HEK293T (cell line): ENCODE data around the gene RIT2.

ENCODE experiments used
- CTCF ChIA-PET: fragments of 350-600 bp; formaldehyde crosslinking; extraction: SDS; loops from one replicate; lab custom pipeline; 2021; ENCODE audit warnings: antibody characterized with exemption, inconsistent platforms; lab: Yijun Ruan, JAX
- POLR2A ChIA-PET: fragments of 350-600 bp; formaldehyde crosslinking; extraction: SDS; loops from one replicate; lab custom pipeline; 2020; ENCODE audit warnings: antibody characterized with exemption, inconsistent platforms; lab: Yijun Ruan, JAX
- DNase-seq: peaks from one replicate; pipeline ENCODE4 v3.0.0; 2012; ENCODE audit warnings: mixed read lengths; ENCODE audit errors: extremely low spot score
- ARNT ChIP-seq: fragments of 450-650 bp; IDR thresholded peaks from 2 replicates; pipeline ENCODE4 v1.6.1; 2017; ENCODE audit warnings: mild to moderate bottlenecking
- BHLHE40 ChIP-seq: fragments of 450-650 bp; IDR thresholded peaks from 2 replicates; pipeline ENCODE4 v1.6.1; 2016; ENCODE audit warnings: mild to moderate bottlenecking, moderate library complexity, borderline replicate concordance
- CTBP1 ChIP-seq: fragments of 450-650 bp; IDR thresholded peaks from 2 replicates; pipeline ENCODE4 v1.6.1; 2016; ENCODE audit warnings: borderline replicate concordance
- ELF4 ChIP-seq: fragments of 450-650 bp; IDR thresholded peaks from 2 replicates; pipeline ENCODE4 v1.6.1; 2017; ENCODE audit warnings: antibody characterized with exemption
- FOXA1 ChIP-seq: fragments of 450-650 bp; IDR thresholded peaks from 2 replicates; pipeline ENCODE4 v1.6.1; 2016; ENCODE audit warnings: mild to moderate bottlenecking
- FOXK2 ChIP-seq: fragments of 450-650 bp; IDR thresholded peaks from 2 replicates; pipeline ENCODE4 v1.6.1; 2016; ENCODE audit warnings: mild to moderate bottlenecking
- FOXM1 ChIP-seq: fragments of 450-650 bp; IDR thresholded peaks from 2 replicates; pipeline ENCODE4 v1.6.1; 2017; ENCODE audit warnings: mild to moderate bottlenecking, borderline replicate concordance
- HDGF ChIP-seq: fragments of 450-650 bp; IDR thresholded peaks from 2 replicates; pipeline ENCODE4 v1.6.1; 2017; ENCODE audit warnings: antibody characterized with exemption, borderline replicate concordance
- L3MBTL2 ChIP-seq: fragments of 450-650 bp; conservative IDR thresholded peaks from 2 replicates; pipeline ENCODE4 v1.6.1; 2016; ENCODE audit warnings: mild to moderate bottlenecking
- LEF1 ChIP-seq: fragments of 450-650 bp; IDR thresholded peaks from 2 replicates; pipeline ENCODE4 v1.6.1; 2017; ENCODE audit warnings: mild to moderate bottlenecking, borderline replicate concordance
- NFRKB ChIP-seq: fragments of 450-650 bp; IDR thresholded peaks from 2 replicates; pipeline ENCODE4 v1.6.1; 2016; ENCODE audit warnings: mild to moderate bottlenecking, moderate library complexity
- PKNOX1 ChIP-seq: fragments of 450-650 bp; IDR thresholded peaks from 2 replicates; pipeline ENCODE4 v1.6.1; 2016
- SP1 ChIP-seq: fragments of 450-650 bp; IDR thresholded peaks from 2 replicates; pipeline ENCODE4 v1.6.1; 2017
- SUZ12 ChIP-seq: fragments of 450-650 bp; IDR thresholded peaks from 2 replicates; pipeline ENCODE4 v1.6.1; 2016; ENCODE audit warnings: mild to moderate bottlenecking
- TARDBP ChIP-seq: fragments of 450-650 bp; IDR thresholded peaks from 2 replicates; pipeline ENCODE4 v1.6.1; 2016
- ZNF384 ChIP-seq: fragments of 450-650 bp; IDR thresholded peaks from 2 replicates; pipeline ENCODE4 v1.6.1; 2016

RIT2 gene

GRCh38 chr18:42756214-42756613, 359.3 kb downstream of the RIT2 start:
- CTCF ChIA-PET, result no interaction called here
- TF ChIP-seq ZNF384 (no peak), BHLHE40 (no peak), SUZ12 (no peak), NFRKB (no peak), CTBP1 (no peak), FOXA1 (no peak), PKNOX1 (no peak), FOXK2 (no peak), SP1 (no peak), TARDBP (no peak), HDGF (no peak), FOXM1 (no peak), LEF1 (no peak), L3MBTL2 (no peak), ELF4 (no peak), ARNT (no peak)
- POLR2A ChIA-PET, result no interaction called here

GRCh38 chr18:42752916-42753315, 362.6 kb downstream of the RIT2 start:
- POLR2A ChIA-PET, result no interaction called here
- CTCF ChIA-PET, result no interaction called here
- no peak for DNase-seq
- TF ChIP-seq TARDBP (no peak), FOXA1 (no peak), HDGF (no peak), ELF4 (no peak), FOXM1 (no peak), LEF1 (no peak), NFRKB (no peak), CTBP1 (no peak), SP1 (no peak), ZNF384 (no peak), SUZ12 (no peak), ARNT (no peak), BHLHE40 (no peak), FOXK2 (no peak)

More at GRCh38 chr18:42756214-42756613, 359.3 kb downstream of the RIT2 start:
- DNase-seq, result no peak

GRCh38 chr18:42746794-42747193, 368.7 kb downstream of the RIT2 start:
- ChIA-PET CTCF (no interaction called here), POLR2A (no interaction called here)
- TF ChIP-seq CTBP1 (no peak), FOXA1 (no peak), TARDBP (no peak), BHLHE40 (no peak), ELF4 (no peak), NFRKB (no peak), SP1 (no peak), ZNF384 (no peak), LEF1 (no peak), FOXM1 (no peak), PKNOX1 (no peak), ARNT (no peak)
- DNase-seq, result no peak

GRCh38 chr18:42745931-42746330, 369.6 kb downstream of the RIT2 start:
- CTCF ChIA-PET, result no interaction called here
- POLR2A ChIA-PET, result no interaction called here
- no peak for DNase-seq
- TF ChIP-seq LEF1, result no peak
- TF ChIP-seq SUZ12, result no peak
- no peak for TF ChIP-seq FOXK2
- no peak for TF ChIP-seq FOXA1
- no peak for TF ChIP-seq TARDBP
- TF ChIP-seq SP1, result no peak
- no peak for TF ChIP-seq ELF4
- TF ChIP-seq PKNOX1, result no peak
- no peak for TF ChIP-seq L3MBTL2
- TF ChIP-seq ZNF384, result no peak
- TF ChIP-seq CTBP1, result no peak
- no peak for TF ChIP-seq BHLHE40

- DNase-seq, result no peak
- CTCF ChIA-PET, result no interaction called here
- POLR2A ChIA-PET, result interaction anchor here (1.5 kb wide), 1 partner anchor 12 kb away, joined by 4 read pairs; no protein-coding TSS in a partner anchor
Measured at GRCh38 chr18:42745171-42745570, 370.3 kb downstream of the RIT2 start.

More at GRCh38 chr18:42745171-42745570, 370.3 kb downstream of the RIT2 start:
- TF ChIP-seq BHLHE40, result no peak
- TF ChIP-seq L3MBTL2, result no peak
- no peak for TF ChIP-seq LEF1
- no peak for TF ChIP-seq SUZ12
- no peak for TF ChIP-seq FOXK2
- no peak for TF ChIP-seq ZNF384
- no peak for TF ChIP-seq FOXM1
- TF ChIP-seq CTBP1, result no peak
- TF ChIP-seq NFRKB, result no peak
- no peak for TF ChIP-seq FOXA1
- TF ChIP-seq PKNOX1, result no peak
- no peak for TF ChIP-seq ARNT
